GM18867 (cell line): ENCODE results near the gene WDR43.

Source experiments
- ATAC-seq: cut with Tn5 transposase; IDR thresholded peaks from one replicate; pipeline ENCODE4 v1.9.1; 2021; ENCODE audit warnings: mild to moderate bottlenecking, moderate library complexity; ENCODE audit not compliant: unreplicated experiment

WDR43 gene

GRCh38 chr2:28990445-28990844 lies 96.0 kb downstream of the WDR43 start:
- no peak for ATAC-seq

GRCh38 chr2:28991021-28991420 lies 96.6 kb downstream of the WDR43 start:
- ATAC-seq = no peak

- no peak for ATAC-seq
Measured at GRCh38 chr2:28991460-28991859, 97.0 kb downstream of the WDR43 start.

GRCh38 chr2:28993206-28993960 lies 98.9 kb downstream of the WDR43 start:
- no peak for ATAC-seq

GRCh38 chr2:28994074-28994473 lies 99.6 kb downstream of the WDR43 start:
- no peak for ATAC-seq

- no peak for ATAC-seq
Measured at GRCh38 chr2:28994679-28995078, 100.2 kb downstream of the WDR43 start.

- ATAC-seq = no peak
Measured at GRCh38 chr2:28995765-28996750, 101.6 kb downstream of the WDR43 start.

- ATAC-seq = no peak
Measured at GRCh38 chr2:28997237-28997846, 102.9 kb downstream of the WDR43 start.
